HTR-8/SVneo (cell line): ENCODE measurements around the gene PROSER1.
"Not testable (repeated sequence)": the region's sequence is repeated elsewhere in the genome, so short reads cannot be mapped to it uniquely, and the experiment has no call there.

ENCODE experiments used
- DNase-seq: peaks from one replicate; pipeline ENCODE4 v3.0.0; 2011; ENCODE audit warnings: low spot score, mixed read lengths; ENCODE audit not compliant: insufficient read length
- FAIRE-seq: peaks from 2 replicates; lab custom pipeline; 2011; peaks lifted over from hg19 to GRCh38; lab: Jason Lieb, UNC

Gene PROSER1

GRCh38 chr13:39037880-39038568 is at the start of gene PROSER1, which contains the start of gene NHLRC3:
Gene PROSER1 (minus strand): TSS chr13:39038089. CDS start chr13:39037242, 847 bp downstream.
Gene NHLRC3 (plus strand): TSS chr13:39038456. CDS start chr13:39038640, 184 bp downstream.
- FAIRE-seq (no peak), DNase-seq (peak; percentile 72)

GRCh38 chr13:39086251-39086945 is 48.5 kb upstream of the PROSER1 start:
- FAIRE-seq, DNase-seq: not testable (repeated sequence)

GRCh38 chr13:39073983-39074382 is 36.1 kb upstream of the PROSER1 start:
- no peak for FAIRE-seq
- DNase-seq = no peak

GRCh38 chr13:39072842-39073241 is 35.0 kb upstream of the PROSER1 start:
- DNase-seq = no peak
- no peak for FAIRE-seq

- DNase-seq (no peak), FAIRE-seq (no peak)
Measured at GRCh38 chr13:39062004-39062403, 24.1 kb upstream of the PROSER1 start.

GRCh38 chr13:39058040-39058439 is 20.2 kb upstream of the PROSER1 start:
- FAIRE-seq (no peak), DNase-seq (no peak)

GRCh38 chr13:39056018-39056417 is 18.1 kb upstream of the PROSER1 start:
- FAIRE-seq (no peak), DNase-seq (no peak)

GRCh38 chr13:39054112-39054511 is 16.2 kb upstream of the PROSER1 start:
- DNase-seq (no peak), FAIRE-seq (no peak)

GRCh38 chr13:39052944-39053343 is 15.1 kb upstream of the PROSER1 start:
- no peak for FAIRE-seq
- no peak for DNase-seq

GRCh38 chr13:39051157-39051556 is 13.3 kb upstream of the PROSER1 start:
- FAIRE-seq (no peak), DNase-seq (peak; percentile 3)

GRCh38 chr13:39049274-39049673 is 11.4 kb upstream of the PROSER1 start:
- DNase-seq (no peak), FAIRE-seq (no peak)

GRCh38 chr13:39048806-39049205 is 10.9 kb upstream of the PROSER1 start:
- no peak for DNase-seq
- FAIRE-seq = no peak

- FAIRE-seq = no peak
- DNase-seq = no peak
Measured at GRCh38 chr13:39047560-39047959, 9.7 kb upstream of the PROSER1 start.

GRCh38 chr13:39044536-39044935 is 6.6 kb upstream of the PROSER1 start:
- FAIRE-seq (no peak), DNase-seq (no peak)

GRCh38 chr13:39040206-39040605 is 2.3 kb upstream of the PROSER1 start:
- FAIRE-seq = no peak
- no peak for DNase-seq

- FAIRE-seq (no peak), DNase-seq (no peak)
Measured at GRCh38 chr13:39039041-39039440, 1.2 kb upstream of the PROSER1 start.

GRCh38 chr13:39038569-39039030 is 711 bp upstream of the PROSER1 start:
- DNase-seq (peak; percentile 3), FAIRE-seq (no peak)

GRCh38 chr13:39037410-39037879 is 444 bp downstream of the PROSER1 start:
- FAIRE-seq = no peak
- no peak for DNase-seq

- DNase-seq = no peak
- no peak for FAIRE-seq
Measured at GRCh38 chr13:39036212-39036611, 1.7 kb downstream of the PROSER1 start.

GRCh38 chr13:39035799-39036198 is 2.1 kb downstream of the PROSER1 start:
- no peak for DNase-seq
- FAIRE-seq = no peak

- DNase-seq (no peak), FAIRE-seq (no peak)
Measured at GRCh38 chr13:39035204-39035603, 2.7 kb downstream of the PROSER1 start.
